NB4 (cell line): ENCODE measurements around the gene RWDD1.

Experiments used
- MAX ChIP-seq: IDR thresholded peaks from 2 replicates; pipeline ENCODE4 v1.6.1; 2011; ENCODE audit warnings: low read depth, low read length
- MYC ChIP-seq: IDR thresholded peaks from 2 replicates; pipeline ENCODE4 v1.6.1; 2011; ENCODE audit warnings: low read depth, low read length
- POLR2A ChIP-seq: IDR thresholded peaks from 2 replicates; pipeline ENCODE4 v1.6.1; 2011; ENCODE audit warnings: mild to moderate bottlenecking; ENCODE audit not compliant: insufficient read length; ENCODE audit errors: extremely low read depth
- TF ChIP-seq, protein P1 (sequence below): IDR thresholded peaks from one replicate; pipeline ENCODE4 v1.5.1; 2012; ENCODE audit warnings: low read depth, low read length

GRCh38 chr6:116528780-116529179 is 42.5 kb upstream of the RWDD1 start:
- TF ChIP-seq POLR2A (no peak), MAX (no peak), MYC (no peak)
- TF ChIP-seq, protein P1, sequence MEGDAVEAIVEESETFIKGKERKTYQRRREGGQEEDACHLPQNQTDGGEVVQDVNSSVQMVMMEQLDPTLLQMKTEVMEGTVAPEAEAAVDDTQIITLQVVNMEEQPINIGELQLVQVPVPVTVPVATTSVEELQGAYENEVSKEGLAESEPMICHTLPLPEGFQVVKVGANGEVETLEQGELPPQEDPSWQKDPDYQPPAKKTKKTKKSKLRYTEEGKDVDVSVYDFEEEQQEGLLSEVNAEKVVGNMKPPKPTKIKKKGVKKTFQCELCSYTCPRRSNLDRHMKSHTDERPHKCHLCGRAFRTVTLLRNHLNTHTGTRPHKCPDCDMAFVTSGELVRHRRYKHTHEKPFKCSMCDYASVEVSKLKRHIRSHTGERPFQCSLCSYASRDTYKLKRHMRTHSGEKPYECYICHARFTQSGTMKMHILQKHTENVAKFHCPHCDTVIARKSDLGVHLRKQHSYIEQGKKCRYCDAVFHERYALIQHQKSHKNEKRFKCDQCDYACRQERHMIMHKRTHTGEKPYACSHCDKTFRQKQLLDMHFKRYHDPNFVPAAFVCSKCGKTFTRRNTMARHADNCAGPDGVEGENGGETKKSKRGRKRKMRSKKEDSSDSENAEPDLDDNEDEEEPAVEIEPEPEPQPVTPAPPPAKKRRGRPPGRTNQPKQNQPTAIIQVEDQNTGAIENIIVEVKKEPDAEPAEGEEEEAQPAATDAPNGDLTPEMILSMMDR = no peak
